SK-N-SH (cell line): Measurements from ENCODE around the gene MGME1. TPM values are rescaled to one million over a fixed set of nuclear protein-coding genes. Genes with fewer than 3 reads are reported as not detected.

Experiments
- CTCF ChIA-PET: fragments of 300-600, 350-600 bp; formaldehyde crosslinking; extraction: SDS; loops from one replicate; lab custom pipeline; 2021; lab: Yijun Ruan, JAX
- POLR2A ChIA-PET: fragments of 350-600 bp; sonication (Branson Sonifier 250); formaldehyde crosslinking; extraction: SDS; loops from one replicate; lab custom pipeline; 2020; ENCODE audit warnings: antibody characterized with exemption, inconsistent platforms; lab: Yijun Ruan, JAX
- DNase-seq: peaks from one replicate; pipeline ENCODE4 v3.0.0; 2012
- H2AFZ ChIP-seq: fragments of 200-600 bp; sonication (generic); 2 replicates; pipeline ENCODE4 v1.8.1; 2016; ENCODE audit warnings: antibody characterized with exemption, mild to moderate bottlenecking, low read depth
- H3F3A ChIP-seq: fragments of 200-600 bp; sonication (generic); replicated peaks from 2 replicates; pipeline ENCODE3; 2016; ENCODE audit warnings: antibody characterized with exemption, mild to moderate bottlenecking; ENCODE audit not compliant: insufficient read depth
- H3K27ac ChIP-seq, 2 experiments: fragments of 200-500 bp in 1 of 2; fragments of 200-600 bp in 1 of 2; sonication (Bioruptor generic) in 1 of 2; sonication (generic), shearing (Covaris generic) in 1 of 2; 2 replicates each; pipeline versions ENCODE4 v1.5.1 to v1.6.1; 2014 to 2016; ENCODE audit warnings: low read depth in 2 of 2, inconsistent platforms in 1 of 2, low read length in 1 of 2, mild to moderate bottlenecking in 1 of 2, mixed read lengths in 1 of 2
- H3K27me3 ChIP-seq: fragments of 200-600 bp; sonication (generic), shearing (Covaris generic); 2 replicates; pipeline ENCODE4 v1.6.1; 2016; ENCODE audit warnings: mixed run types; ENCODE audit not compliant: insufficient read depth
- H3K36me3 ChIP-seq, 2 experiments: fragments of 200-500 bp in 1 of 2; fragments of 200-600 bp in 1 of 2; sonication (Bioruptor generic) in 1 of 2; sonication (generic) in 1 of 2; replicated peaks in 1 of 2; 2 replicates each; pipeline versions ENCODE3 to v1.5.1; 2014 to 2016; ENCODE audit warnings: low read length in 1 of 2, mild to moderate bottlenecking in 1 of 2; ENCODE audit not compliant: insufficient read depth in 2 of 2, control insufficient read depth in 1 of 2
- H3K4me1 ChIP-seq, 2 experiments: fragments of 200-500 bp in 1 of 2; fragments of 200-600 bp in 1 of 2; sonication (Bioruptor generic) in 1 of 2; sonication (generic), shearing (Covaris generic) in 1 of 2; 2 replicates each; pipeline versions ENCODE4 v1.5.1 to v1.6.1; 2014 to 2016; ENCODE audit warnings: low read depth in 1 of 2, low read length in 1 of 2, mixed run types in 1 of 2; ENCODE audit not compliant: insufficient read depth in 2 of 2, control insufficient read depth in 1 of 2
- H3K4me2 ChIP-seq: fragments of 200-600 bp; sonication (generic), shearing (Covaris generic); 2 replicates; pipeline ENCODE4 v1.6.1; 2017; ENCODE audit warnings: mixed run types
- H3K4me3 ChIP-seq, 2 experiments: fragments of 200-500 bp in 1 of 2; fragments of 200-600 bp in 1 of 2; sonication (Bioruptor generic) in 1 of 2; sonication (generic), shearing (Covaris generic) in 1 of 2; 2 replicates each; pipeline versions ENCODE4 v1.5.1 to v1.8.1; 2014 to 2016; ENCODE audit warnings: low read depth in 2 of 2, inconsistent platforms in 1 of 2, low read length in 1 of 2, mild to moderate bottlenecking in 1 of 2, mixed read lengths in 1 of 2, moderate library complexity in 1 of 2
- H3K79me2 ChIP-seq: fragments of 200-600 bp; sonication (generic); 2 replicates; pipeline ENCODE4 v1.8.1; 2017; ENCODE audit warnings: mild to moderate bottlenecking; ENCODE audit not compliant: insufficient read depth
- H3K9ac ChIP-seq: fragments of 200-600 bp; sonication (generic); 2 replicates; pipeline ENCODE4 v1.6.1; 2017; ENCODE audit warnings: mixed run types
- H3K9me2 ChIP-seq: fragments of 200-600 bp; sonication (generic); 2 replicates; pipeline ENCODE4 v1.6.1; 2017; ENCODE audit warnings: mixed run types
- H3K9me3 ChIP-seq: fragments of 200-600 bp; sonication (generic); 2 replicates; pipeline ENCODE4 v1.6.1; 2017; ENCODE audit warnings: mixed run types, mild to moderate bottlenecking, moderate library complexity
- H4K20me1 ChIP-seq: fragments of 200-600 bp; sonication (generic); 2 replicates; pipeline ENCODE4 v1.6.1; 2017; ENCODE audit warnings: mild to moderate bottlenecking, mixed run types; ENCODE audit not compliant: insufficient read depth
- CHD2 ChIP-seq: fragments of 150-350 bp; IDR thresholded peaks from 2 replicates; pipeline ENCODE4 v1.6.1; 2018; ENCODE audit warnings: low read length; ENCODE audit not compliant: partially characterized antibody
- FOSL2 ChIP-seq: IDR thresholded peaks from 2 replicates; pipeline ENCODE4 v1.4.0; 2012; ENCODE audit warnings: low read depth, mild to moderate bottlenecking, moderate library complexity, borderline replicate concordance
- FOXJ3 ChIP-seq: sonication (generic); formaldehyde crosslinking; IDR thresholded peaks from 2 replicates; pipeline ENCODE4 v1.5.1; 2020; ENCODE audit warnings: mild to moderate bottlenecking, missing genetic modification reagents
- GATA2 ChIP-seq: sonication (generic); formaldehyde crosslinking; IDR thresholded peaks from 2 replicates; pipeline ENCODE4 v1.5.0; 2020; ENCODE audit warnings: mild to moderate bottlenecking, missing genetic modification reagents
- JUND ChIP-seq: IDR thresholded peaks from 2 replicates; pipeline ENCODE4 v1.4.0; 2012
- MAX ChIP-seq: IDR thresholded peaks from 2 replicates; pipeline ENCODE4 v1.4.0; 2012; ENCODE audit warnings: low read depth
- MEF2A ChIP-seq: IDR thresholded peaks from 2 replicates; pipeline ENCODE4 v1.4.0; 2012; ENCODE audit warnings: low read depth, borderline replicate concordance
- NFIC ChIP-seq: IDR thresholded peaks from 2 replicates; pipeline ENCODE4 v1.4.0; 2012; ENCODE audit warnings: borderline replicate concordance
- RCOR1 ChIP-seq: fragments of 150-350 bp; IDR thresholded peaks from 2 replicates; pipeline ENCODE4 v1.6.1; 2017; ENCODE audit warnings: antibody characterized with exemption, low read length
- REST ChIP-seq: IDR thresholded peaks from 2 replicates; pipeline ENCODE4 v1.6.1; 2012; ENCODE audit warnings: mild to moderate bottlenecking, low read depth, low read length, moderate library complexity
- RFX5 ChIP-seq: IDR thresholded peaks from 2 replicates; pipeline ENCODE4 v1.6.1; 2012; ENCODE audit warnings: mild to moderate bottlenecking, improper control_type of control experiment, low read length
- RXRA ChIP-seq: IDR thresholded peaks from 2 replicates; pipeline ENCODE4 v1.4.0; 2012; ENCODE audit warnings: low read depth, mild to moderate bottlenecking, borderline replicate concordance
- SMC3 ChIP-seq: IDR thresholded peaks from 2 replicates; pipeline ENCODE4 v1.6.1; 2012; ENCODE audit warnings: low read depth, low read length, improper control_type of control experiment
- TAF1 ChIP-seq: IDR thresholded peaks from 2 replicates; pipeline ENCODE4 v1.6.1; 2012; ENCODE audit warnings: low read depth, mild to moderate bottlenecking, low read length, moderate library complexity, borderline replicate concordance
- USF1 ChIP-seq: IDR thresholded peaks from 2 replicates; pipeline ENCODE4 v1.4.0; 2012; ENCODE audit warnings: low read depth, borderline replicate concordance
- WGBS: methylation state at CpG from one replicate; pipeline ENCODE4 v1.1.6; 2017; ENCODE audit warnings: low lambda C conversion rate; 5-methylcytosine and 5-hydroxymethylcytosine counted together
- polyA plus RNA-seq, 3 experiments: library from polyadenylated mRNA; depleted of rRNA; stranded (reverse); fragments of >200 nt; gene quantifications; 2 replicates each; pipeline ENCODE4 v1.2.3, GENCODE V29; 2012

MGME1 gene
- polyA plus RNA-seq, 1 of the 3 experiments (the other 2 are of a cell fraction): 7.9 TPM

DNA sequence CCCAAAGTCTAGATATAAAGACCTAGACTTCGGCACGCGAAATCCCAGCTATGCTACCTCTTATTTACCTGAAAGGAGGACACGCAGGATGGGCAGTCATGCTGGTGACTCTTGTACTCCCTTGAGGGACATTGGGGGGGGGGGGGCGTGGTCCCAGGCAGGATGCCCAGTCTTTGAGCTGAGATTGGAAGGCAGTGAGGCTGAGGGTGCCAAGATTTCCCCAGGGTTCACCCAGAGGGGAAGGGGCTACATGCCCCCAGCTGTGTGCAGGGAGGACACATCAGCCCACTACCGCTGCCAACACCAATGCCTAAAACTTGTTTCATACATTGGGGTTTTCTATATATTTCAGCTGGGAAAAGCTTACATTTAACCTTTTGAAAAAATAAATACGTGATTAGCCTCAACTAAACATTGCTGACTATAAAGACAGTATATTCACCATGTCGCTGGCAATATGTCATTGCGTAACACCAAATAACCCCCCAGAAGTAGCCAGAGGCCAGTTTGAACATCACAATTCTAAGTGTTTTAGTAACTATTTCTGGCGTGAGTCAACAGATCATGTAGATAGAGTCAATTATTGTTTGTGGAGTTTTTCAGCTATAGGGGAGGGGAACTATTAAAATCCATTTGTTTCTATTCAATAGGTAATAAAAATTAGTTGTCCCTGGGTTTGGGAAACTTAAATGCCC is 21.6 kb downstream of the MGME1 start:
- no peak overlapping the region for H3K4me2 ChIP-seq
- H3K4me1 ChIP-seq: no peaks in the 10 kb centered on the region
- H3K9ac ChIP-seq: no peak overlapping the region
- H3K27ac ChIP-seq: no peak overlapping the region
- peaks cover 27% of the 10 kb centered on the region; the same call in 1 of the 2 replicates for H3K79me2 ChIP-seq
- no peaks in the 10 kb centered on the region for H3K27me3 ChIP-seq
- H4K20me1 ChIP-seq: no peaks in the 10 kb centered on the region
- no peaks in the 10 kb centered on the region for H3K9me3 ChIP-seq
- no peak overlapping the region for H3K4me3 ChIP-seq
- CTCF ChIA-PET: interaction anchor here (1.0 to 1.3 kb wide), 5 partner anchors 20 to 453 kb away, joined by 3 read pairs; no protein-coding TSS in a partner anchor
- peaks cover 5 to 16% of the 10 kb centered on the region in 2 experiments for H3K36me3 ChIP-seq
- 92% methylated on average over 9 of the region's 10 CpGs for WGBS
- DNase-seq: no peak
- TF ChIP-seq RCOR1 (no peak), RXRA (no peak), TAF1 (no peak), SMC3 (no peak), MEF2A (no peak), USF1 (no peak), JUND (no peak), RFX5 (no peak), FOXJ3 (CRISPR knock-in tag) (no peak)
- peaks cover 3% of the 10 kb centered on the region for H3F3A ChIP-seq
- H3K9me2 ChIP-seq: no peaks in the 10 kb centered on the region
- no peak overlapping the region for H2AFZ ChIP-seq
- POLR2A ChIA-PET: interaction anchor here (0.6 kb wide), 1 partner anchor 92 kb away, joined by 4 read pairs; no protein-coding TSS in a partner anchor

DNA sequence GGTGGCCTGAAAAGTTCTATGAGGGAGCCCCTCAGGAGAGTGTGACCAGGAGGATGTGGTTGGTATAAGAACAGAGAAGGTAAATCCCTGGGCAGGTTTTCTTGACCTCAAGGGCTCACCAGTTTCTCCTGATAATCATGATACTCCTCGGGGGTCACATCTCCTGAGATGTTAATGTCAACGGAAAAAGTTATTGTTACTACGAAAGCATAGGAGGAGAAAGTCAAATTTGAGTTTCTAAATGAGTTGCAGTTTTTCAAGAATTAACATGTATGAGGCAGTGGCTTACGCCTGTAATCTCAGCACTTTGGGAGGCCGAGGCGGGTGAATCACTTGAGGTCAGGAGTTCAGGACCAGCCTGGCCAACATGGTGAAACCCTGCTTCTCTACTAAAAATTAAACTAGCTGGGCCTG is 23.4 kb downstream of the MGME1 start:
- no peak overlapping the region for H3K27ac ChIP-seq
- no peak overlapping the region for H3K9ac ChIP-seq
- H3K4me1 ChIP-seq: peaks cover 0 to 4% of the 10 kb centered on the region in 2 experiments; a peak in 1 of 4 replicates
- peaks cover 3% of the 10 kb centered on the region for H3F3A ChIP-seq
- CTCF ChIA-PET: no interaction called here
- no peak overlapping the region for H3K4me2 ChIP-seq
- H3K27me3 ChIP-seq: no peaks in the 10 kb centered on the region
- no peak overlapping the region for H3K4me3 ChIP-seq
- peaks cover 5 to 14% of the 10 kb centered on the region in 2 experiments for H3K36me3 ChIP-seq
- TF ChIP-seq CHD2 (no peak), REST (no peak), RCOR1 (no peak), JUND (no peak), FOSL2 (no peak), MAX (no peak), RFX5 (no peak), NFIC (no peak), GATA2 (CRISPR knock-in tag) (no peak)
- TF ChIP-seq, all 33 proteins: peak for 0
- POLR2A ChIA-PET: interaction anchor here (0.7 kb wide), 1 partner anchor 313 kb away, joined by 4 read pairs; no protein-coding TSS in a partner anchor
- WGBS: 94% methylated on average over 6 of the region's 6 CpGs
- no peak for DNase-seq
- no peak overlapping the region for H2AFZ ChIP-seq
- peaks cover 13% of the 10 kb centered on the region; the same call in 1 of the 2 replicates for H3K79me2 ChIP-seq
- H3K9me3 ChIP-seq: no peaks in the 10 kb centered on the region
- no peaks in the 10 kb centered on the region for H4K20me1 ChIP-seq
- no peaks in the 10 kb centered on the region for H3K9me2 ChIP-seq
